Ovary (tissue), 9 donors: ENCODE data around the gene PLEKHG2. TPM values are rescaled to one million over a fixed set of nuclear protein-coding genes. Genes with fewer than 3 reads are reported as not detected.

Experiments used
- DNase-seq, 5 donors: peaks; one replicate each; pipeline ENCODE4 v3.0.0-alpha.2; 2019 to 2020
- H3K27ac ChIP-seq, 2 donors: fragments of 200-600 bp; one replicate each; pipeline versions ENCODE4 v1.5.1 to v1.8.0; 2019 to 2022
- H3K27me3 ChIP-seq: fragments of 200-600 bp; one replicate; pipeline ENCODE4 v1.8.0; 2022
- H3K36me3 ChIP-seq: fragments of 200-600 bp; sonication (generic); one replicate; pipeline ENCODE4 v1.5.1; 2019
- H3K4me1 ChIP-seq: one replicate; pipeline ENCODE4 v1.8.1; 2013; ENCODE audit warnings: mild to moderate bottlenecking, moderate library complexity; ENCODE audit not compliant: insufficient read depth
- H3K4me3 ChIP-seq: fragments of 200-600 bp; sonication (generic); one replicate; pipeline ENCODE4 v1.5.1; 2017
- H3K9me3 ChIP-seq, 2 donors: fragments of 200-600 bp in 1 of 2; sonication (generic) in 1 of 2; one replicate each; pipeline versions ENCODE4 v1.5.1 to v1.8.1; 2013 to 2019; ENCODE audit warnings: mild to moderate bottlenecking in 1 of 2, moderate library complexity in 1 of 2
- CTCF ChIP-seq, 3 donors: fragments of 450-650 bp in 2 of 3; fragments of 200-600 bp in 1 of 3; IDR thresholded peaks; one replicate each; pipeline versions ENCODE4 v1.5.1 to v1.8.0; 2016 to 2022; ENCODE audit warnings: antibody characterized with exemption in 3 of 3, mild to moderate bottlenecking in 1 of 3
- EP300 ChIP-seq: sonication (generic); formaldehyde crosslinking; IDR thresholded peaks from one replicate; pipeline ENCODE4 v1.6.1; 2017; ENCODE audit warnings: antibody characterized with exemption
- POLR2A ChIP-seq: fragments of 450-650 bp; IDR thresholded peaks from one replicate; pipeline ENCODE4 v1.6.1; 2017; ENCODE audit warnings: antibody characterized with exemption, mild to moderate bottlenecking, moderate library complexity
- WGBS, 3 donors: extraction: QIAGEN DNeasy Blood & Tissue Kit in 1 of 3; methylation state at CpG; one replicate each; pipeline versions ENCODE4 v1.1.5 to v1.1.7; 2013 to 2017; 5-methylcytosine and 5-hydroxymethylcytosine counted together
- intact Hi-C, 4 donors: fragments of 100-400 bp; cut with DNase I; formaldehyde crosslinking; loops; one replicate each; pipeline versions ENCODE4 v1.11.0 to v1.15.1; 2022 to 2023
- polyA plus RNA-seq, 2 donors: library from polyadenylated mRNA; stranded (reverse); fragments of 200-250 nt in 1 of 2; fragments of 350-450 nt in 1 of 2; fragmentation: Illumina TruSeq in 1 of 2; extraction: RNeasy Lipid Tissue Mini Kit (QIAGEN cat#74804) in 1 of 2; gene quantifications; one replicate each; pipeline ENCODE4 v1.2.3, GENCODE V29; 2013 to 2014
- total RNA-seq, 7 donors: library from RNA; depleted of rRNA in 2 of 7; stranded (reverse); fragments of >200 nt in 2 of 7; fragmentation: NEBNext Ultra II Directional in 3 of 7; extraction: Animal tissue kit (Norgen Biotek cat#: 25700) in 3 of 7; gene quantifications; one replicate each; pipeline versions ENCODE4 v1.1.0 to v1.2.4, GENCODE V29; 2016 to 2023
- donor health status: DM: no; HTN: no; CAD: no; lungs with moderate emphysema.
- donor health status: DM: no; HTN: no; CAD: no.
- donor health status: Bipolar disorder and iron deficiency.
- donor health status: DM: yes; HTN: yes; CAD: no.
- donor health status: DM: no; HTN: no; CAD: no.
- donor health status: DM: yes; HTN: yes; CAD: no.

The PLEKHG2 gene
- total and polyA plus RNA-seq, 9 donors: 8.6 to 68.0 (median 26.6) TPM

- H3K4me1 ChIP-seq: peaks cover 9% of the 10 kb centered on the region
- H3K9me3 ChIP-seq: no peaks in the 10 kb centered on the region
- DNase-seq: peak; percentile 98 to 99 (median 99)
- WGBS, 3 donors: 0 to 1% (median 0%) methylated on average over 61 of the region's 61 CpGs
- no peaks in the 10 kb centered on the region for H3K36me3 ChIP-seq
- peak within 1 kb of the TSS; percentile 90 for H3K4me3 ChIP-seq
- H3K27me3 ChIP-seq: no peaks in the 10 kb centered on the region
- peak within 1 kb of the TSS; percentile 39 to 73 for H3K27ac ChIP-seq
- intact Hi-C loops: no loop called here
- TF ChIP-seq POLR2A (peak; percentile 95), EP300 (no peak), CTCF (IDR thresholded peaks at IDR 0.05) (no peak)
Measured at GRCh38 chr19:39435499-39436349, 23.3 kb downstream of the PLEKHG2 start, which contains the start of gene RPS16. TSS of gene RPS16 (minus strand) at chr19:39435949. CDS start at chr19:39435895, 54 bp downstream.

DNA sequence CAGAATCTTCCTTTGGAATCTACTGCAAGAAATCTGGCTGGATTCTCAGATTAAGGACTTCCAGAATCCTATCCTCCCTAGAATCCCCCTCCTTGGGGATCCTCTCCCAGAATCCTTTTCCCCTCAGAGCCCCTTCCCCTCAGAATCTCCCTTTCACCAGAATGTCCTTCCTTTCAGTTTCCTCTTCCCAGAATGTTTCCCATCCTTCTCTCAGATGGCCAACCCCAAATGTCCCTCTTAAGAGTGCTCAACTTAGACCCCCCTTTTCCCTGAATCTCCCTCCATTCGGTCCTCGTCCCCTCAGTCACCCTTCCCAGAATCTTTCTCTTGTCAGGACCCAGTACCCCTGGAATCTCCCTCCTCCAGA, 23.9 kb downstream of the PLEKHG2 start:
- WGBS, 3 donors: 0 to 4% (median 1%) methylated on average over 2 of the region's 2 CpGs
- no peaks in the 10 kb centered on the region for H3K36me3 ChIP-seq

DNA sequence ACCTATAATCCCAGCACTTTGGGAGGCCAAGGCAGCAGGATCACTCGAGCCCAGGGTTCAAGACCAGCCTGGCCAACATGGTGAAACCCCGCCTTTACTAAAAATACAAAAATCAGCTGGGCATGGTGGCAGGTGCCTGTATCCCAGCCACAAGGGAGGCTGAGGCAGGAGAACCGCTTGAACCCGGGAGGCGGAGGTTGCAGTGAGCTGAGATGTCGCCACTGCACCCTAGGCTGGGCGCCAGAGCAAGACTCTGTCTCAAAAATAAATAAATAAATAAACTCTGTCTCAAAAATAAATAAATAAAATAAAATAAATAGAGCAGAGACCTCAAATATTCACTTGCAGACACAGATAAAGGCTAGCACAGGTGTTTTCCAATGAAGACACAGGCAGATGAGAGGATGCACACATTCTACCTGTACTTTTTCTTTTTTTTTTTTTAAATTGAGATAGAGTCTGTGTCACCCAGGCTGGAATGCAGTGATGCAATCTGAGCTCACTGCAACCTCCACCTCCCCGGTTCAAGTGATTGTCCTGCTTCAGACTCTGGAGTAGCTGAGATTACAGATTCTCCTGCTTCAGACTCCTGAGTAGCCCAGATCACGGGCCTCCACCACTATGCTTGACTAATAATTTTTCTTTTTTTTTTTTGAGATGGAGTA, 25.9 kb downstream of the PLEKHG2 start:
- TF ChIP-seq POLR2A: no peak
- TF ChIP-seq CTCF (IDR thresholded peaks at IDR 0.05): no peak
- no peak for TF ChIP-seq EP300
- intact Hi-C loops: no loop called here
- whole genome bisulfite sequencing, 3 donors: 77 to 80% (median 78%) methylated on average over 9 of the region's 9 CpGs
- Histone ChIP-seq H3K27me3 (no peaks in the 10 kb centered on the region), H3K4me1 (peaks cover 9% of the 10 kb centered on the region), H3K27ac (no peak overlapping the region), H3K9me3 (no peaks in the 10 kb centered on the region), H3K4me3 (no peak overlapping the region), H3K36me3 (no peaks in the 10 kb centered on the region)
- DNase-seq: no peak

More for the DNA sequence above, 23.9 kb downstream of the PLEKHG2 start:
- TF ChIP-seq EP300: no peak
- no peak for TF ChIP-seq POLR2A
- Histone ChIP-seq H3K4me1 (peaks cover 9% of the 10 kb centered on the region), H3K9me3 (no peaks in the 10 kb centered on the region), H3K4me3 (peak overlapping the region; percentile 90), H3K27me3 (no peaks in the 10 kb centered on the region), H3K27ac (peak overlapping the region in 1 of 2 donors; percentile 73)
- no peak for DNase-seq
- intact Hi-C loops: no loop called here

DNA sequence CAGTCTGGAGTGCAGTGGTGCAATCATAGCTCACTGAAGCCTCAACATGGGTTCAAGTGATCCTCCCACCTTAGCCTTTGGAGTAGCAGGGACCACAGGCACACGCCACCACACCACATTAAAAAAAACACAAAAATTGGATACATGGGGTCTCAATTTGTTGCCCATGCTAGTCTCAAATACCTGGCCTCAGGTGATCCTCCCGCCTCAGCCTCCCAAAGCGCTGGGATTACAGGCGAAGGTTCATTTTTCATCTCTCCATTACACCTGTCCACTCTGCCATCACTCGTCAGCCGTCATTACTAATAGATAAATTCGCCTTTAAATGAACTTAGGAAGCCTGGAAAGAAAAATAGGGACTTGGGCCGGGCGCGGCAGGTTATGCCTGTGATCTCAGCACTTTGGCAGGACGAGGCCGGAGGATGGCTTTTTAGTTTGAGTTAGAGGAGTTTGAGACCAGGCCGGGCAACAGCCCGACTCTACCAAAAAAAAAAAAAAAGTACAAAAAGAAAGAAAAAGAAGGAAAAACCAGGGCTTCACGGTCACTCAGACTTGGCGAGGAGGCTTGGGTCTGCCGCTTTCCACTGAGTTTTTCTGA, 32.2 kb downstream of the PLEKHG2 start:
- Histone ChIP-seq H3K36me3 (no peaks in the 10 kb centered on the region), H3K27me3 (no peaks in the 10 kb centered on the region), H3K4me1 (peaks cover 7% of the 10 kb centered on the region), H3K4me3 (peak overlapping the region; percentile 88), H3K9me3 (no peaks in the 10 kb centered on the region), H3K27ac (peak overlapping the region; percentile 6 to 79)
- intact Hi-C loops: loop anchor here in 2 of 4 donors (2.0 to 10.0 kb wide), 3 partner anchors 32 to 90 kb away; partner anchors contain the start of genes EID2B (in 2 of the 2) and PLEKHG2 (in 1 of the 2)
- 3 to 4% (median 3%) methylated on average over 17 of the region's 17 CpGs for WGBS, 3 donors
- TF ChIP-seq EP300: no peak
- TF ChIP-seq POLR2A: no peak
- TF ChIP-seq CTCF (IDR thresholded peaks at IDR 0.05): no peak
- peak in 2 of 5 donors; percentile 42 to 43 for DNase-seq
